Central memory CD4-positive, alpha-beta T cell (primary cell): Measurements from ENCODE around the gene PPP1R9B.

Experiments
- DNase-seq: peaks from one replicate; pipeline ENCODE4 v3.0.0; 2022

Gene PPP1R9B

DNA sequence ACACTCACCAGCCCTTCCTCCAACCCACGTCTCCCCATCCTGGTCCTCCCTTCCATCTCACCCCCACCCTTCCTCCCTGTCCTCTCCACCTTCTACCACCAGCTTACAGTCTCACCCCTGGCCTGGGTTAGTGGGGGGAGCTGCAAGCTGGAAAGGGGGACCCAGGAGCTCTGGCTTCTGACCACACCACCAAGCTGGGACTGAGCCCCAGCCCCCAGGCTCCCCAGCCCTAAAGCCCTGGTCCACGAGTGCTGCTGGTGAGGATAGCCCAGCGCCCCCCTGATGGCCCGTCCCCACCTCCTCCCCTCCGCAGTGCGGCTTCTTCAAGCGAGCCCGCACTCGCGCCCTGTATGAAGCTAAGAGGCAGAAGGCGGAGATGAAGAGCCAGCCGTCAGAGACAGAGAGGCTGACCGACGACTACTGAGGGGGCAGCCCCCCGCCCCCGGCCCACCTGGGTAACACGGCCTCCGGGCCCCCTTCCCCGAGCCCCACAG is 62.5 kb downstream of the PPP1R9B start:
- no peak for DNase-seq

DNA sequence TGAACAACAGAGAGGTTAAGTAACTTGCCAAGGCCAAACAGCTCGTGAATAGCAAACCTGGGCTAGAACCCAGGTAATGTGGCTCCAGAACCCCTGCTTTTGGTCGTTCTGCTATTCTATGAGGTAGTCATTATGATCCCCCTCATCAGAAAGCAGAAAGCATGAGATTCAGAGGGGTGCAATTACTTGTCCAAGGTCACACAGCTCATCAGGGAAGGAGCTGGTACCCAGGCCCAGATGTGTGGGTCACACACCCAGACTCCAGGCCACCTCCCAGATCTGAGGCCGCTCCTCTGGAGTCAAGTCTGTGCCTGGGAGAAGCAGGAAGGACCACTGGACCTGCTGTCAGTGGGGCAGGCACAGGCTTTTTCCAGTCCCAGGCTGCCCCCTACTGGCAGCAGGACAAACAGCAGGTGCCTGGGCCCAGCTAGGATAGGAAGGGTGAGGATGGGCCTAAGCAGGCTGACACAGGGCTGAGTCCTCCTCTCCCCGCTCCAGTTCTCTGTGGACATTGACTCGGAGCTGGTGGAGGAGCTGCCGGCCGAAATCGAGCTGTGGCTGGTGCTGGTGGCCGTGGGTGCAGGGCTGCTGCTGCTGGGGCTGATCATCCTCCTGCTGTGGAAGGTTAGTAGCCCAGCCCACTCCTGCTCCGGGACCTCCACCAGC is 63.1 kb downstream of the PPP1R9B start:
- DNase-seq, result peak; percentile 65
